Endothelial cell of umbilical vein (primary cell): ENCODE data around the gene ACOX1. TPM values are rescaled to one million over a fixed set of nuclear protein-coding genes. Genes with fewer than 3 reads are reported as not detected.

Source experiments
- BruUV-seq: library from RNA; stranded (reverse); fragments of 400-500 nt; replicated peaks from 2 replicates; lab custom pipeline; 2021; lab: Mats Ljungman, UMichigan
- CTCF ChIA-PET: fragments of 300-600, 350-600 bp; sonication (Branson Sonifier 250); formaldehyde crosslinking; loops from one replicate; lab custom pipeline; 2021; ENCODE audit warnings: antibody characterized with exemption, inconsistent platforms; lab: Charles Lee
- POLR2A ChIA-PET: fragments of 300-600, 350-600 bp; sonication (Branson Sonifier 250); formaldehyde crosslinking; loops from one replicate; lab custom pipeline; 2021; ENCODE audit warnings: antibody characterized with exemption, inconsistent platforms; lab: Charles Lee
- DNase-seq: peaks from one replicate; pipeline ENCODE4 v3.0.0-alpha.2; 2011; ENCODE audit warnings: low read depth, low spot score
- FAIRE-seq: peaks from 2 replicates; lab custom pipeline; 2011; peaks lifted over from hg19 to GRCh38; lab: Jason Lieb, UNC
- H2AFZ ChIP-seq: 2 replicates; pipeline ENCODE4 v1.6.0; 2012; ENCODE audit warnings: low read depth, low read length, control low read depth, inconsistent platforms
- H3K27ac ChIP-seq: 2 replicates; pipeline ENCODE4 v1.5.1; 2011; ENCODE audit warnings: low read depth, mild to moderate bottlenecking, control low read depth, low read length, moderate library complexity; ENCODE audit not compliant: insufficient read depth
- H3K27me3 ChIP-seq, 2 experiments: 2 replicates each; pipeline versions ENCODE4 v1.6.0 to v1.6.1; 2011; ENCODE audit warnings: low read length in 2 of 2, mixed read lengths in 1 of 2; ENCODE audit not compliant: control insufficient read depth in 2 of 2, insufficient read depth in 2 of 2
- H3K36me3 ChIP-seq, 2 experiments: 2 replicates in 1 of 2; 3 replicates in 1 of 2; pipeline ENCODE4 v1.5.1; 2011; ENCODE audit warnings: low read length in 2 of 2, mild to moderate bottlenecking in 1 of 2, moderate library complexity in 1 of 2; ENCODE audit not compliant: control insufficient read depth in 2 of 2, insufficient read depth in 2 of 2; ENCODE audit errors: extremely low read depth in 1 of 2
- H3K4me1 ChIP-seq: 3 replicates; pipeline ENCODE4 v1.5.1; 2011; ENCODE audit warnings: mild to moderate bottlenecking, low read length; ENCODE audit not compliant: control insufficient read depth, insufficient read depth; ENCODE audit errors: extremely low read depth
- H3K4me2 ChIP-seq: 2 replicates; pipeline ENCODE4 v1.6.1; 2011; ENCODE audit warnings: low read length, control low read depth, mixed read lengths; ENCODE audit not compliant: insufficient read depth
- H3K4me3 ChIP-seq, 3 experiments: fragments of 200-600 bp in 1 of 3; sonication (generic), shearing (Covaris generic) in 1 of 3; replicated peaks in 1 of 3; 2 replicates each; pipeline ENCODE4 v1.5.1; 2011 to 2016; ENCODE audit warnings: control low read depth in 3 of 3, low read length in 3 of 3, mild to moderate bottlenecking in 2 of 3, inconsistent platforms in 1 of 3, low read depth in 1 of 3, moderate library complexity in 1 of 3; ENCODE audit not compliant: insufficient read depth in 1 of 3
- H3K79me2 ChIP-seq: 2 replicates; pipeline ENCODE4 v1.6.0; 2012; ENCODE audit warnings: low read length, inconsistent platforms; ENCODE audit not compliant: control insufficient read depth, insufficient read depth
- H3K9ac ChIP-seq: replicated peaks from 2 replicates; pipeline ENCODE3; 2011; ENCODE audit warnings: low read length, control low read depth; ENCODE audit not compliant: insufficient read depth; ENCODE audit errors: extremely low read depth
- H3K9me1 ChIP-seq: replicated peaks from 3 replicates; pipeline ENCODE4 v1.6.0; 2011; ENCODE audit warnings: mild to moderate bottlenecking, low read length; ENCODE audit not compliant: control insufficient read depth, insufficient read depth; ENCODE audit errors: extremely low read depth
- H3K9me3 ChIP-seq: replicated peaks from 2 replicates; pipeline ENCODE4 v1.5.1; 2012; ENCODE audit warnings: low read length, inconsistent platforms; ENCODE audit not compliant: control insufficient read depth, insufficient read depth
- H4K20me1 ChIP-seq: replicated peaks from 2 replicates; pipeline ENCODE3; 2011; ENCODE audit warnings: mild to moderate bottlenecking, low read length; ENCODE audit not compliant: control insufficient read depth, insufficient read depth; ENCODE audit errors: extremely low read depth
- EZH2 ChIP-seq: IDR thresholded peaks from 2 replicates; pipeline ENCODE4 v1.6.1; 2012; ENCODE audit warnings: borderline replicate concordance, low read depth, mild to moderate bottlenecking, moderate library complexity, low read length, inconsistent platforms; ENCODE audit not compliant: severe bottlenecking
- FOS ChIP-seq: IDR thresholded peaks from 2 replicates; pipeline ENCODE4 v1.6.1; 2011; ENCODE audit warnings: mild to moderate bottlenecking, low read length, moderate library complexity, borderline replicate concordance; ENCODE audit not compliant: insufficient read depth
- GATA2 ChIP-seq: IDR thresholded peaks from 2 replicates; pipeline ENCODE4 v1.7.0; 2011; ENCODE audit warnings: low read depth, mild to moderate bottlenecking, moderate library complexity, mixed read lengths, low read length; ENCODE audit not compliant: insufficient read length, insufficient read depth
- JUN ChIP-seq: IDR thresholded peaks from 2 replicates; pipeline ENCODE4 v1.6.1; 2011; ENCODE audit warnings: borderline replicate concordance, low read depth; ENCODE audit not compliant: insufficient read length, insufficient read depth
- MYC ChIP-seq: IDR thresholded peaks from one replicate; pipeline ENCODE4 v1.6.1; 2011; ENCODE audit warnings: mild to moderate bottlenecking, low read depth, low read length
- POLR2A ChIP-seq: IDR thresholded peaks from 2 replicates; pipeline ENCODE4 v1.6.1; 2012; ENCODE audit warnings: low read depth, mild to moderate bottlenecking, control low read depth, low read length
- POLR2AphosphoS5 ChIP-seq: IDR thresholded peaks from 2 replicates; pipeline ENCODE4 v1.6.1; 2012; ENCODE audit warnings: low read depth, mild to moderate bottlenecking, control low read depth, low read length, moderate library complexity; ENCODE audit not compliant: insufficient read depth
- dilution Hi-C: fragments of 300-500 bp; cut with MboI; formaldehyde crosslinking; loops from one replicate; pipeline ENCODE4 v1.15.0; 2019; ENCODE audit warnings: low sequenced_read_pairs; ENCODE audit not compliant: extremely low pct_ligation_motif_present
- intact Hi-C: fragments of 100-400 bp; cut with micrococcal nuclease; formaldehyde crosslinking; loops from one replicate; pipeline ENCODE4 v1.10.0; 2022
- polyA plus RNA-seq, 4 experiments: library from polyadenylated mRNA; depleted of rRNA in 3 of 4; stranded (reverse) in 3 of 4; unstranded in 1 of 4; fragments of >200 nt; gene quantifications; 2 replicates each; pipeline versions ENCODE4 v1.2.1 to v1.2.3, GENCODE V29; 2011 to 2012; ENCODE audit warnings: missing spikeins in 1 of 4
- total RNA-seq: library from RNA; stranded (reverse); gene quantifications from 2 replicates; pipeline ENCODE4 v1.2.3, GENCODE V29; 2021
- TF ChIP-seq, protein P1 (sequence below): IDR thresholded peaks from 2 replicates; pipeline ENCODE4 v1.6.1; 2011; ENCODE audit not compliant: insufficient read depth, insufficient read length
- TF ChIP-seq, protein P2 (sequence below), 2 donors: IDR thresholded peaks; 1 replicate in 1 of 2; 2 replicates in 1 of 2; pipeline ENCODE4 v1.5.1; 2011; ENCODE audit warnings: low read length in 2 of 2, mild to moderate bottlenecking in 2 of 2, moderate library complexity in 2 of 2, control low read depth in 1 of 2, inconsistent platforms in 1 of 2, low read depth in 1 of 2; ENCODE audit not compliant: insufficient read depth in 1 of 2; ENCODE audit errors: extremely low read depth in 1 of 2

ACOX1 gene
- total and polyA plus RNA-seq, 2 donors (not counting 3 experiments of a cell fraction or from before 2014, with no cell fraction given) = 17.9 to 45.1 TPM

GRCh38 chr17:75943491-75943890 lies 35.5 kb downstream of the ACOX1 start:
- Histone ChIP-seq H3K4me1 (peaks cover 6% of the 10 kb centered on the region), H2AFZ (no peak overlapping the region), H3K4me2 (no peak overlapping the region), H3K27ac (no peak overlapping the region), H3K9ac (no peak overlapping the region), H3K4me3 (no peak overlapping the region), H3K27me3 (no peaks in the 10 kb centered on the region), H3K79me2 (no peaks in the 10 kb centered on the region), H4K20me1 (no peaks in the 10 kb centered on the region), H3K36me3 (peaks cover 3 to 14% of the 10 kb centered on the region in 2 experiments), H3K9me3 (no peaks in the 10 kb centered on the region), H3K9me1 (no peaks in the 10 kb centered on the region)
- no peak for FAIRE-seq
- no peak for DNase-seq
- ChIA-PET CTCF (no interaction called here), POLR2A (no interaction called here)
- dilution Hi-C loops (no loop called here), intact Hi-C loops (no loop called here)
- TF ChIP-seq GATA2 (no peak), POLR2AphosphoS5 (no peak), FOS (no peak)
- BruUV-seq = no TSS peak

- H3K27ac ChIP-seq = no peak overlapping the region
- H3K9ac ChIP-seq = no peak overlapping the region
- H4K20me1 ChIP-seq = no peaks in the 10 kb centered on the region
- H3K4me3 ChIP-seq = no peak overlapping the region
- POLR2A ChIA-PET = no interaction called here
- H2AFZ ChIP-seq = no peak overlapping the region
- H3K4me2 ChIP-seq = no peak overlapping the region
- BruUV-seq = no TSS peak
- TF ChIP-seq, protein P1, sequence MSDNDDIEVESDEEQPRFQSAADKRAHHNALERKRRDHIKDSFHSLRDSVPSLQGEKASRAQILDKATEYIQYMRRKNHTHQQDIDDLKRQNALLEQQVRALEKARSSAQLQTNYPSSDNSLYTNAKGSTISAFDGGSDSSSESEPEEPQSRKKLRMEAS = no peak
- TF ChIP-seq MYC (no peak), GATA2 (no peak), EZH2 (no peak), JUN (no peak), POLR2A (no peak), FOS (no peak), POLR2AphosphoS5 (no peak)
- TF ChIP-seq, protein P2, sequence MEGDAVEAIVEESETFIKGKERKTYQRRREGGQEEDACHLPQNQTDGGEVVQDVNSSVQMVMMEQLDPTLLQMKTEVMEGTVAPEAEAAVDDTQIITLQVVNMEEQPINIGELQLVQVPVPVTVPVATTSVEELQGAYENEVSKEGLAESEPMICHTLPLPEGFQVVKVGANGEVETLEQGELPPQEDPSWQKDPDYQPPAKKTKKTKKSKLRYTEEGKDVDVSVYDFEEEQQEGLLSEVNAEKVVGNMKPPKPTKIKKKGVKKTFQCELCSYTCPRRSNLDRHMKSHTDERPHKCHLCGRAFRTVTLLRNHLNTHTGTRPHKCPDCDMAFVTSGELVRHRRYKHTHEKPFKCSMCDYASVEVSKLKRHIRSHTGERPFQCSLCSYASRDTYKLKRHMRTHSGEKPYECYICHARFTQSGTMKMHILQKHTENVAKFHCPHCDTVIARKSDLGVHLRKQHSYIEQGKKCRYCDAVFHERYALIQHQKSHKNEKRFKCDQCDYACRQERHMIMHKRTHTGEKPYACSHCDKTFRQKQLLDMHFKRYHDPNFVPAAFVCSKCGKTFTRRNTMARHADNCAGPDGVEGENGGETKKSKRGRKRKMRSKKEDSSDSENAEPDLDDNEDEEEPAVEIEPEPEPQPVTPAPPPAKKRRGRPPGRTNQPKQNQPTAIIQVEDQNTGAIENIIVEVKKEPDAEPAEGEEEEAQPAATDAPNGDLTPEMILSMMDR (IDR thresholded peaks at IDR 0.05; ENCODE audit: extremely low read depth in 1 of 2, insufficient read depth in 1 of 2, low read depth in 1 of 2, low read length in 2 of 2) = no peak
- no peaks in the 10 kb centered on the region for H3K79me2 ChIP-seq
- intact Hi-C loops (no loop called here), dilution Hi-C loops (no loop called here)
- H3K4me1 ChIP-seq = peaks cover 6% of the 10 kb centered on the region
- H3K9me1 ChIP-seq = no peaks in the 10 kb centered on the region
- FAIRE-seq (no peak), DNase-seq (no peak)
- H3K9me3 ChIP-seq = no peaks in the 10 kb centered on the region
- CTCF ChIA-PET = no interaction called here
- no peaks in the 10 kb centered on the region for H3K27me3 ChIP-seq
- H3K36me3 ChIP-seq = peaks cover 3 to 7% of the 10 kb centered on the region in 2 experiments
Measured at GRCh38 chr17:75942473-75942872, 36.5 kb downstream of the ACOX1 start.
